Parietal lobe (tissue), 1 donor: ENCODE measurements around the gene UQCRC2. TPM values are rescaled to one million over a fixed set of nuclear protein-coding genes. Genes with fewer than 3 reads are reported as not detected.

ENCODE experiments used
- total RNA-seq: library from RNA; depleted of rRNA; stranded (reverse); fragments of >200 nt; gene quantifications from one replicate; pipeline ENCODE4 v1.2.3, GENCODE V29; 2014

Gene UQCRC2
- total RNA-seq: 266 TPM

GRCh38 chr16:21952793-21953540, at the start of gene UQCRC2:
TSS of gene UQCRC2 (plus strand) at chr16:21953361. CDS start at chr16:21953424, 63 bp downstream.

DNA sequence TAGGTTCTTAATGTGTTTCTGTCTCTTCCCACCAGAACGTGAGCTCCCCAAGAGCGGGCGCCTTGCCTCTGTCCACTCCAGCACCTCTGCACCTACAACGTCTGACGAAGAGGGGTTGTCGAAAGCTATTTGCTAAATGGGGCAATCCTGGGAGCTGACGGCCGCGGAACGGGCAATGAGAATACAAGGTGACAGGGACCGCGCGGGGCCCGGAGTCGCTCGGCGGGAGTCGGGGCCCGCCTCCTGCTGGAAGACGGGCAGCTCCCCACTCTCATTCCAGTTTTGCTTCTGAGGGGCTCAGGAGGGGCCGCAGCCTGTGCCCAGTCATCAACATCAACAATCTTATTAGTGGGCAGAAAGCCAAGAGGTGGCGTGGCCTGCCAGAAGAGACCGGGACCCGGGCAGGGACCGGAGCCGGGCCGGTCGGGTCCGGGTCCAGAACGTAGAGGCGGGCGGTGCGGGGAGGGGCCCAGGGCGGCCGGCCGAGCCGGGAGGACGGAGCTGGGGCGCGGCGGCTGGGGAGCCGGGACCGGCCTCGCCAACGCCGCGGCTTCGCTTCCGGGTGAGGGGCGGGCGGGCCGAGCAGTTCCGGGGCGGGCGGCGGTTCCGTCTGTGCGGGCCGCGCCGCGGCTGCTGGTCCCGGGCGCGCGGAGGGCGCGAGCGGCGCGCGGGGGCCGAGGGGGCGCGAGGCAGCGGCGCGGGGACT, 54.5 kb downstream of the UQCRC2 start, which contains the start of gene MOSMO:
MOSMO (plus strand) TSS at position 603 of the 706 bp plus-strand sequence. CDS start 191 bp downstream, outside the sequence.

Other genes with a start within 250 kb of the UQCRC2 start
- gene NPIPB4, start 95.6 kb upstream of the UQCRC2 start, total RNA-seq: 207 TPM
- gene PDZD9, start 47.8 kb downstream of the UQCRC2 start, total RNA-seq: not detected
- 47.9 TPM for gene MOSMO, start 54.8 kb downstream of the UQCRC2 start, total RNA-seq
- gene VWA3A, start 139.2 kb downstream of the UQCRC2 start, total RNA-seq: 3.4 TPM
- gene SDR42E2, start 209.1 kb downstream of the UQCRC2 start, total RNA-seq: not detected